ENCODE measurements around the gene VPS13D. TPM values are rescaled to one million over a fixed set of nuclear protein-coding genes. Genes with fewer than 3 reads are reported as not detected.

VPS13D gene
- total and polyA plus RNA-seq, 10 donors = 10.1 to 108 (median 86.3) TPM

- no peaks in the 10 kb centered on the region for H3K9me3 ChIP-seq
- 79 to 87% (median 81%) methylated on average over 7 of the region's 7 CpGs for WGBS, 5 donors
- H3K4me3 ChIP-seq = no peak overlapping the region
- peaks cover 0 to 4% (median 0%) of the 10 kb centered on the region in 6 donors for H3K4me1 ChIP-seq
- H3K36me3 ChIP-seq = peaks cover 0 to 92% (median 32%) of the 10 kb centered on the region in 6 donors
- H3K27me3 ChIP-seq (replicated peaks in 1 of 7) = no peaks in the 10 kb centered on the region
- DNase-seq = no peak
- intact Hi-C loops (cut with DNase I; ENCODE audit: low total_unique reads) = no loop called here
- TF ChIP-seq POLR2A (IDR thresholded peaks at IDR 0.05) = no peak
- TF ChIP-seq POLR2AphosphoS5 (IDR thresholded peaks at IDR 0.05) = no peak
- TF ChIP-seq CTCF (IDR thresholded peaks at IDR 0.05 in 8 of 11, conservative IDR thresholded peaks at IDR 0.05 in 3 of 11) = no peak
- H3K27ac ChIP-seq = no peak overlapping the region
These were observed 167.9 kb downstream of the VPS13D start for GRCh38 chr1:12397462-12398450.

GRCh38 chr1:12398479-12398878, 168.6 kb downstream of the VPS13D start:
- 72 to 81% (median 79%) methylated on average over 6 of the region's 6 CpGs for WGBS, 5 donors
- H3K27ac ChIP-seq = no peak overlapping the region

GRCh38 chr1:12400027-12400693, 170.3 kb downstream of the VPS13D start:
- 93 to 99% (median 96%) methylated on average over 10 of the region's 10 CpGs for WGBS, 5 donors
- Histone ChIP-seq H3K4me1 (peaks cover 0 to 10% (median 3%) of the 10 kb centered on the region in 6 donors), H3K27ac (no peak overlapping the region), H3K36me3 (peaks cover 2 to 92% (median 47%) of the 10 kb centered on the region in 6 donors), H3K4me3 (no peak overlapping the region), H3K27me3 (replicated peaks in 1 of 7) (no peaks in the 10 kb centered on the region), H3K9me3 (no peaks in the 10 kb centered on the region)
- no peak for DNase-seq
- no peak for TF ChIP-seq CTCF (IDR thresholded peaks at IDR 0.05 in 8 of 11, conservative IDR thresholded peaks at IDR 0.05 in 3 of 11)
- no peak for TF ChIP-seq POLR2A (IDR thresholded peaks at IDR 0.05)
- no peak for TF ChIP-seq POLR2AphosphoS5 (IDR thresholded peaks at IDR 0.05)
- intact Hi-C loops (cut with DNase I; ENCODE audit: low total_unique reads) = loop anchor here (10.0 kb wide), 1 partner anchor 215 kb away; the partner anchor contains the start of gene DHRS3

More at GRCh38 chr1:12398479-12398878, 168.6 kb downstream of the VPS13D start:
- no peak overlapping the region for H3K4me3 ChIP-seq
- H3K4me1 ChIP-seq = peaks cover 0 to 4% (median 0%) of the 10 kb centered on the region in 6 donors
- intact Hi-C loops (cut with DNase I; ENCODE audit: low total_unique reads) = no loop called here
- TF ChIP-seq POLR2A (IDR thresholded peaks at IDR 0.05) (no peak), CTCF (IDR thresholded peaks at IDR 0.05 in 8 of 11, conservative IDR thresholded peaks at IDR 0.05 in 3 of 11) (no peak), POLR2AphosphoS5 (IDR thresholded peaks at IDR 0.05) (no peak)
- DNase-seq = no peak
- no peaks in the 10 kb centered on the region for H3K27me3 ChIP-seq (replicated peaks in 1 of 7)
- H3K36me3 ChIP-seq = peaks cover 0 to 92% (median 35%) of the 10 kb centered on the region in 6 donors
- H3K9me3 ChIP-seq = no peaks in the 10 kb centered on the region
